WTC11 (cell line): ENCODE results near the gene TMEM88. TPM values are rescaled to one million over a fixed set of nuclear protein-coding genes. Genes with fewer than 3 reads are reported as not detected.

Source experiments
- ATAC-seq: fragments of 200-7000 bp; cut with Tn5 transposase; 2 replicates; pipeline ENCODE4 v1.10.0; 2021; ENCODE audit warnings: mild to moderate bottlenecking, moderate library complexity
- CTCF ChIA-PET: fragments of 300-600 bp; sonication (Branson Sonifier 250); formaldehyde crosslinking; loops from one replicate; lab custom pipeline; 2021; ENCODE audit warnings: antibody characterized with exemption; lab: Charles Lee
- POLR2A ChIA-PET: fragments of 350-600 bp; sonication (Branson Sonifier 250); formaldehyde crosslinking; loops from one replicate; lab custom pipeline; 2021; ENCODE audit warnings: antibody characterized with exemption; lab: Charles Lee
- DNase-seq: peaks from one replicate; pipeline ENCODE4 v3.0.0; 2021; ENCODE audit warnings: low spot score
- H3K27ac Mint-ChIP-seq: 2 replicates; pipeline ENCODE4 v1.8.0; 2021; ENCODE audit warnings: mixed read lengths
- H3K27me3 Mint-ChIP-seq: 2 replicates; pipeline ENCODE4 v1.8.0; 2021; ENCODE audit warnings: low read depth, mild to moderate bottlenecking, moderate library complexity, mixed read lengths
- H3K36me3 Mint-ChIP-seq: 2 replicates; pipeline ENCODE4 v1.8.0; 2021; ENCODE audit warnings: mixed read lengths
- H3K4me1 Mint-ChIP-seq: 2 replicates; pipeline ENCODE4 v1.8.0; 2022; ENCODE audit warnings: mixed read lengths
- H3K4me3 Mint-ChIP-seq: 2 replicates; pipeline ENCODE4 v1.8.0; 2021; ENCODE audit warnings: mild to moderate bottlenecking, moderate library complexity, mixed read lengths
- H3K9me3 Mint-ChIP-seq: 2 replicates; pipeline ENCODE4 v1.8.0; 2021; ENCODE audit warnings: mixed read lengths
- CREB1 ChIP-seq: sonication (generic); formaldehyde crosslinking; IDR thresholded peaks from 2 replicates; pipeline ENCODE4 v1.8.0; 2023; ENCODE audit warnings: mild to moderate bottlenecking, missing genetic modification reagents
- FOXP1 ChIP-seq: sonication (generic); formaldehyde crosslinking; IDR thresholded peaks from 2 replicates; pipeline ENCODE4 v1.8.0; 2022; ENCODE audit warnings: missing genetic modification reagents, mild to moderate bottlenecking, moderate library complexity, borderline replicate concordance
- JAZF1 ChIP-seq: fragments of 250-450 bp; sonication (Bioruptor Pico); IDR thresholded peaks from 2 replicates; pipeline ENCODE4 v1.9.0; 2021; ENCODE audit warnings: moderate library complexity, mild to moderate bottlenecking, inconsistent platforms
- MYBL2 ChIP-seq: sonication (generic); formaldehyde crosslinking; IDR thresholded peaks from 2 replicates; pipeline ENCODE4 v1.8.1; 2023; ENCODE audit warnings: mild to moderate bottlenecking, moderate library complexity, missing genetic modification reagents
- ZNF416 ChIP-seq: fragments of 250-450 bp; sonication (Bioruptor Pico); IDR thresholded peaks from 2 replicates; pipeline ENCODE4 v1.9.0; 2021; ENCODE audit warnings: mild to moderate bottlenecking, inconsistent platforms
- total RNA-seq: library from RNA; stranded (reverse); gene quantifications from 3 replicates; pipeline ENCODE4 v1.2.3, GENCODE V29; 2021
- TF ChIP-seq, protein P1 (sequence below): sonication (generic); formaldehyde crosslinking; IDR thresholded peaks from 2 replicates; pipeline ENCODE4 v1.8.0; 2022; ENCODE audit warnings: mild to moderate bottlenecking, missing genetic modification reagents
- TF ChIP-seq, protein P2 (sequence below): sonication (generic); formaldehyde crosslinking; IDR thresholded peaks from 2 replicates; pipeline ENCODE4 v1.8.0; 2022; ENCODE audit warnings: missing genetic modification reagents
- TF ChIP-seq, protein P3 (sequence below): sonication (generic); formaldehyde crosslinking; IDR thresholded peaks from 2 replicates; pipeline ENCODE4 v1.8.1; 2023; ENCODE audit warnings: mild to moderate bottlenecking, missing genetic modification reagents
- TF ChIP-seq, protein P4 (sequence below): sonication (generic); formaldehyde crosslinking; IDR thresholded peaks from 2 replicates; pipeline ENCODE4 v1.8.1; 2022; ENCODE audit warnings: low read depth, mild to moderate bottlenecking, moderate library complexity, missing genetic modification reagents, borderline replicate concordance
- TF ChIP-seq, protein P5 (sequence below): sonication (generic); formaldehyde crosslinking; IDR thresholded peaks from 2 replicates; pipeline ENCODE4 v1.8.0; 2022; ENCODE audit warnings: mild to moderate bottlenecking, missing genetic modification reagents
- TF ChIP-seq, protein P6 (sequence below): sonication (generic); formaldehyde crosslinking; IDR thresholded peaks from 2 replicates; pipeline ENCODE4 v1.8.1; 2023; ENCODE audit warnings: mild to moderate bottlenecking, missing genetic modification reagents, moderate library complexity

TMEM88 gene
- total RNA-seq, 1 experiment from 2014 or later = 2.9 TPM

DNA sequence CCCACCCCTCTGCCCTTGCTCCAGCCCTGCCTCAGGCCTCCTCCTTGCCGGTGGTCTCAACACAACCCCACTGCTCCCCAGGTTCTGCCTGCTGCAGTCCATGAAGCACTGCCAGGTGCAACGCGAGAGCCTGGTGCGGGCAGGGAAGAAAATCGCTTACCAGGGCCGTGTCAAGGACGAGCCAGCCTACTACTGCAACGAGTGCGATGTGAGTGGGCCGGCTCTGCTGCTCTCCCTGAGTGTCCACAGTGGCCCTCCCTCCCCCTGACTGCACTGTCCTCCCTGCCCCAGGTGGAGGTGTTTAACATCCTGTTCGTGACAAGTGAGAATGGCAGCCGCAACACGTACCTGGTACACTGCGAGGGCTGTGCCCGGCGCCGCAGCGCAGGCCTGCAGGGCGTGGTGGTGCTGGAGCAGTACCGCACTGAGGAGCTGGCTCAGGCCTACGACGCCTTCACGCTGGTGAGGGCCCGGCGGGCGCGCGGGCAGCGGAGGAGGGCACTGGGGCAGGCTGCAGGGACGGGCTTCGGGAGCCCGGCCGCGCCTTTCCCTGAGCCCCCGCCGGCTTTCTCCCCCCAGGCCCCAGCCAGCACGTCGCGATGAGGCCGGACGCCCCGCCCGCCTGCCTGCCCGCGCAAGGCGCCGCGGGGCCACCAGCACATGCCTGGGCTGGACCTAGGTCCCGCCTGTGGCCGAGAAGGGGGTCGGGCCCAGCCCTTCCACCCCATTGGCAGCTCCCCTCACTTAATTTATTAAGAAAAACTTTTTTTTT, 1.8 kb upstream of the TMEM88 start:
- H3K27me3 Mint-ChIP-seq = peaks cover 30% of the 10 kb centered on the region
- peaks cover 30% of the 10 kb centered on the region for H3K4me1 Mint-ChIP-seq
- no peak overlapping the region for H3K27ac Mint-ChIP-seq
- ATAC-seq (no peak), DNase-seq (peak; percentile 46)
- H3K36me3 Mint-ChIP-seq = no peaks in the 10 kb centered on the region
- TF ChIP-seq, protein P1, sequence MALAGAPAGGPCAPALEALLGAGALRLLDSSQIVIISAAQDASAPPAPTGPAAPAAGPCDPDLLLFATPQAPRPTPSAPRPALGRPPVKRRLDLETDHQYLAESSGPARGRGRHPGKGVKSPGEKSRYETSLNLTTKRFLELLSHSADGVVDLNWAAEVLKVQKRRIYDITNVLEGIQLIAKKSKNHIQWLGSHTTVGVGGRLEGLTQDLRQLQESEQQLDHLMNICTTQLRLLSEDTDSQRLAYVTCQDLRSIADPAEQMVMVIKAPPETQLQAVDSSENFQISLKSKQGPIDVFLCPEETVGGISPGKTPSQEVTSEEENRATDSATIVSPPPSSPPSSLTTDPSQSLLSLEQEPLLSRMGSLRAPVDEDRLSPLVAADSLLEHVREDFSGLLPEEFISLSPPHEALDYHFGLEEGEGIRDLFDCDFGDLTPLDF = 0 out of 2 replicates have a peak, but pooled peaks have one; percentile 8
- TF ChIP-seq, protein P2, sequence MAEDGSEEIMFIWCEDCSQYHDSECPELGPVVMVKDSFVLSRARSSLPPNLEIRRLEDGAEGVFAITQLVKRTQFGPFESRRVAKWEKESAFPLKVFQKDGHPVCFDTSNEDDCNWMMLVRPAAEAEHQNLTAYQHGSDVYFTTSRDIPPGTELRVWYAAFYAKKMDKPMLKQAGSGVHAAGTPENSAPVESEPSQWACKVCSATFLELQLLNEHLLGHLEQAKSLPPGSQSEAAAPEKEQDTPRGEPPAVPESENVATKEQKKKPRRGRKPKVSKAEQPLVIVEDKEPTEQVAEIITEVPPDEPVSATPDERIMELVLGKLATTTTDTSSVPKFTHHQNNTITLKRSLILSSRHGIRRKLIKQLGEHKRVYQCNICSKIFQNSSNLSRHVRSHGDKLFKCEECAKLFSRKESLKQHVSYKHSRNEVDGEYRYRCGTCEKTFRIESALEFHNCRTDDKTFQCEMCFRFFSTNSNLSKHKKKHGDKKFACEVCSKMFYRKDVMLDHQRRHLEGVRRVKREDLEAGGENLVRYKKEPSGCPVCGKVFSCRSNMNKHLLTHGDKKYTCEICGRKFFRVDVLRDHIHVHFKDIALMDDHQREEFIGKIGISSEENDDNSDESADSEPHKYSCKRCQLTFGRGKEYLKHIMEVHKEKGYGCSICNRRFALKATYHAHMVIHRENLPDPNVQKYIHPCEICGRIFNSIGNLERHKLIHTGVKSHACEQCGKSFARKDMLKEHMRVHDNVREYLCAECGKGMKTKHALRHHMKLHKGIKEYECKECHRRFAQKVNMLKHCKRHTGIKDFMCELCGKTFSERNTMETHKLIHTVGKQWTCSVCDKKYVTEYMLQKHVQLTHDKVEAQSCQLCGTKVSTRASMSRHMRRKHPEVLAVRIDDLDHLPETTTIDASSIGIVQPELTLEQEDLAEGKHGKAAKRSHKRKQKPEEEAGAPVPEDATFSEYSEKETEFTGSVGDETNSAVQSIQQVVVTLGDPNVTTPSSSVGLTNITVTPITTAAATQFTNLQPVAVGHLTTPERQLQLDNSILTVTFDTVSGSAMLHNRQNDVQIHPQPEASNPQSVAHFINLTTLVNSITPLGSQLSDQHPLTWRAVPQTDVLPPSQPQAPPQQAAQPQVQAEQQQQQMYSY (CRISPR knock-in tag) = peak; percentile 22; the same call in 1 of the 2 replicates
- TF ChIP-seq, protein P3, sequence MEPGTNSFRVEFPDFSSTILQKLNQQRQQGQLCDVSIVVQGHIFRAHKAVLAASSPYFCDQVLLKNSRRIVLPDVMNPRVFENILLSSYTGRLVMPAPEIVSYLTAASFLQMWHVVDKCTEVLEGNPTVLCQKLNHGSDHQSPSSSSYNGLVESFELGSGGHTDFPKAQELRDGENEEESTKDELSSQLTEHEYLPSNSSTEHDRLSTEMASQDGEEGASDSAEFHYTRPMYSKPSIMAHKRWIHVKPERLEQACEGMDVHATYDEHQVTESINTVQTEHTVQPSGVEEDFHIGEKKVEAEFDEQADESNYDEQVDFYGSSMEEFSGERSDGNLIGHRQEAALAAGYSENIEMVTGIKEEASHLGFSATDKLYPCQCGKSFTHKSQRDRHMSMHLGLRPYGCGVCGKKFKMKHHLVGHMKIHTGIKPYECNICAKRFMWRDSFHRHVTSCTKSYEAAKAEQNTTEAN (CRISPR knock-in tag) = 0 out of 2 replicates have a peak, but pooled peaks have one; percentile 27
- TF ChIP-seq FOXP1 (CRISPR knock-in tag) (peak; percentile 77; the same call in 1 of the 2 replicates), JAZF1 (no peak), MYBL2 (CRISPR knock-in tag) (no peak)
- TF ChIP-seq, protein P4, sequence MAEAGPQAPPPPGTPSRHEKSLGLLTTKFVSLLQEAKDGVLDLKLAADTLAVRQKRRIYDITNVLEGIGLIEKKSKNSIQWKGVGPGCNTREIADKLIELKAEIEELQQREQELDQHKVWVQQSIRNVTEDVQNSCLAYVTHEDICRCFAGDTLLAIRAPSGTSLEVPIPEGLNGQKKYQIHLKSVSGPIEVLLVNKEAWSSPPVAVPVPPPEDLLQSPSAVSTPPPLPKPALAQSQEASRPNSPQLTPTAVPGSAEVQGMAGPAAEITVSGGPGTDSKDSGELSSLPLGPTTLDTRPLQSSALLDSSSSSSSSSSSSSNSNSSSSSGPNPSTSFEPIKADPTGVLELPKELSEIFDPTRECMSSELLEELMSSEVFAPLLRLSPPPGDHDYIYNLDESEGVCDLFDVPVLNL = no peak
- TF ChIP-seq, protein P5, sequence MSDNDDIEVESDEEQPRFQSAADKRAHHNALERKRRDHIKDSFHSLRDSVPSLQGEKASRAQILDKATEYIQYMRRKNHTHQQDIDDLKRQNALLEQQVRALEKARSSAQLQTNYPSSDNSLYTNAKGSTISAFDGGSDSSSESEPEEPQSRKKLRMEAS = peak; percentile 61; the same call in 1 of the 2 replicates
- TF ChIP-seq, protein P6, sequence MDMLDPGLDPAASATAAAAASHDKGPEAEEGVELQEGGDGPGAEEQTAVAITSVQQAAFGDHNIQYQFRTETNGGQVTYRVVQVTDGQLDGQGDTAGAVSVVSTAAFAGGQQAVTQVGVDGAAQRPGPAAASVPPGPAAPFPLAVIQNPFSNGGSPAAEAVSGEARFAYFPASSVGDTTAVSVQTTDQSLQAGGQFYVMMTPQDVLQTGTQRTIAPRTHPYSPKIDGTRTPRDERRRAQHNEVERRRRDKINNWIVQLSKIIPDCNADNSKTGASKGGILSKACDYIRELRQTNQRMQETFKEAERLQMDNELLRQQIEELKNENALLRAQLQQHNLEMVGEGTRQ = 0 out of 2 replicates have a peak, but pooled peaks have one; percentile 11
- ChIA-PET POLR2A (interaction anchor here (1.0 kb wide), 1 partner anchor 17 kb away, joined by 5 read pairs; no protein-coding TSS in a partner anchor), CTCF (interaction anchor here (0.6 to 1.4 kb wide), 13 partner anchors 8 to 358 kb away, joined by 3 to 7 read pairs (median 3); partner anchors contain the start of gene KDM6B)
- no peaks in the 10 kb centered on the region for H3K9me3 Mint-ChIP-seq
- H3K4me3 Mint-ChIP-seq = peak overlapping the region; percentile 63

DNA sequence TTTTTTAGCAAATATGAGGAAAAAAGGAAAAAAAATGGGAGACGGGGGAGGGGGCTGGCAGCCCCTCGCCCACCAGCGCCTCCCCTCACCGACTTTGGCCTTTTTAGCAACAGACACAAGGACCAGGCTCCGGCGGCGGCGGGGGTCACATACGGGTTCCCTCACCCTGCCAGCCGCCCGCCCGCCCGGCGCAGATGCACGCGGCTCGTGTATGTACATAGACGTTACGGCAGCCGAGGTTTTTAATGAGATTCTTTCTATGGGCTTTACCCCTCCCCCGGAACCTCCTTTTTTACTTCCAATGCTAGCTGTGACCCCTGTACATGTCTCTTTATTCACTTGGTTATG, 1.2 kb upstream of the TMEM88 start:
- DNase-seq = peak; percentile 57
- no peaks in the 10 kb centered on the region for H3K36me3 Mint-ChIP-seq
- peaks cover 30% of the 10 kb centered on the region for H3K27me3 Mint-ChIP-seq
- H3K9me3 Mint-ChIP-seq = no peaks in the 10 kb centered on the region
- ChIA-PET POLR2A (interaction anchor here (1.0 kb wide), 1 partner anchor 18 kb away, joined by 5 read pairs; no protein-coding TSS in a partner anchor), CTCF (interaction anchor here (0.6 to 1.4 kb wide), 13 partner anchors 9 to 357 kb away, joined by 3 to 7 read pairs (median 3); partner anchors contain the start of gene KDM6B)
- H3K27ac Mint-ChIP-seq = no peak overlapping the region
- H3K4me1 Mint-ChIP-seq = peaks cover 32% of the 10 kb centered on the region
- TF ChIP-seq ZNF416 (CRISPR knock-in tag) (no peak), CREB1 (no peak)
- TF ChIP-seq, protein P5 = 0 out of 2 replicates have a peak, but pooled peaks have one; percentile 0
- ATAC-seq = no peak
- peak overlapping the region; percentile 63 for H3K4me3 Mint-ChIP-seq
